Measurements from ENCODE around the gene CROCC2.

DNA sequence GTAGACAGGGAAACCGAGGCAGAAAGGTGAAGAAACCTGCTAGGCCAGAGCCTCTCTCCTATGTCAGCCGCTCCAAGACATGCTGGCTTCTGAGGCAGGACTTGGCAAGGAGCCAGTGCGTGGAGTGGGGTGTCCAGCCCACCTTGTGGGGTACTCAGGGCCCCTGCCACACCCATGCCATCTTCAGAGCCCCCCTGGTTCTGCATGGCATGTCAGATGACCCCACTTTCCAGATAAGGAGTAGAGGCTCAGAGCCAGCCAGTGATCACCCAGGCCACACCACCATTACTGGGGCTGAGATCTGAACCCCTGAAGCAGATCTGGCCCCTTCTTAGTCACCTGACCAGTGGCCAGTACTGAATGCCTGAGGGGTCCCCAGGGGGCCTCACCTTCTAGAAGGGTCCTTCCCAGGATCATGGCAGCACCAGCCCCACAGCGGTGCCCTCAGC is 14.7 kb downstream of the CROCC2 start:
- TF ChIP-seq, protein P1, sequence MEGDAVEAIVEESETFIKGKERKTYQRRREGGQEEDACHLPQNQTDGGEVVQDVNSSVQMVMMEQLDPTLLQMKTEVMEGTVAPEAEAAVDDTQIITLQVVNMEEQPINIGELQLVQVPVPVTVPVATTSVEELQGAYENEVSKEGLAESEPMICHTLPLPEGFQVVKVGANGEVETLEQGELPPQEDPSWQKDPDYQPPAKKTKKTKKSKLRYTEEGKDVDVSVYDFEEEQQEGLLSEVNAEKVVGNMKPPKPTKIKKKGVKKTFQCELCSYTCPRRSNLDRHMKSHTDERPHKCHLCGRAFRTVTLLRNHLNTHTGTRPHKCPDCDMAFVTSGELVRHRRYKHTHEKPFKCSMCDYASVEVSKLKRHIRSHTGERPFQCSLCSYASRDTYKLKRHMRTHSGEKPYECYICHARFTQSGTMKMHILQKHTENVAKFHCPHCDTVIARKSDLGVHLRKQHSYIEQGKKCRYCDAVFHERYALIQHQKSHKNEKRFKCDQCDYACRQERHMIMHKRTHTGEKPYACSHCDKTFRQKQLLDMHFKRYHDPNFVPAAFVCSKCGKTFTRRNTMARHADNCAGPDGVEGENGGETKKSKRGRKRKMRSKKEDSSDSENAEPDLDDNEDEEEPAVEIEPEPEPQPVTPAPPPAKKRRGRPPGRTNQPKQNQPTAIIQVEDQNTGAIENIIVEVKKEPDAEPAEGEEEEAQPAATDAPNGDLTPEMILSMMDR (IDR thresholded peaks at IDR 0.05; ENCODE audit: borderline replicate concordance, extremely low read depth, low read length, poor library complexity, severe bottlenecking), result no peak
- no peak for TF ChIP-seq EZH2 (IDR thresholded peaks at IDR 0.05; ENCODE audit: borderline replicate concordance, low read depth, low read length, severe bottlenecking)

Measured in DND-41 (cell line).